ENCODE results near the gene RAD51D. TPM values are rescaled to one million over a fixed set of nuclear protein-coding genes. Genes with fewer than 3 reads are reported as not detected.
A peak's percentile ranks its signal among the peaks of the same experiment; 100 is the strongest.

RAD51D gene
- total and polyA plus RNA-seq, 2 donors (not counting 1 experiment from before 2014, with no cell fraction given): 12.6 to 15.6 TPM

- no peak for TF ChIP-seq EZH2 (IDR thresholded peaks at IDR 0.05; ENCODE audit: low read length, missing control alignments)
- TF ChIP-seq, protein P1, sequence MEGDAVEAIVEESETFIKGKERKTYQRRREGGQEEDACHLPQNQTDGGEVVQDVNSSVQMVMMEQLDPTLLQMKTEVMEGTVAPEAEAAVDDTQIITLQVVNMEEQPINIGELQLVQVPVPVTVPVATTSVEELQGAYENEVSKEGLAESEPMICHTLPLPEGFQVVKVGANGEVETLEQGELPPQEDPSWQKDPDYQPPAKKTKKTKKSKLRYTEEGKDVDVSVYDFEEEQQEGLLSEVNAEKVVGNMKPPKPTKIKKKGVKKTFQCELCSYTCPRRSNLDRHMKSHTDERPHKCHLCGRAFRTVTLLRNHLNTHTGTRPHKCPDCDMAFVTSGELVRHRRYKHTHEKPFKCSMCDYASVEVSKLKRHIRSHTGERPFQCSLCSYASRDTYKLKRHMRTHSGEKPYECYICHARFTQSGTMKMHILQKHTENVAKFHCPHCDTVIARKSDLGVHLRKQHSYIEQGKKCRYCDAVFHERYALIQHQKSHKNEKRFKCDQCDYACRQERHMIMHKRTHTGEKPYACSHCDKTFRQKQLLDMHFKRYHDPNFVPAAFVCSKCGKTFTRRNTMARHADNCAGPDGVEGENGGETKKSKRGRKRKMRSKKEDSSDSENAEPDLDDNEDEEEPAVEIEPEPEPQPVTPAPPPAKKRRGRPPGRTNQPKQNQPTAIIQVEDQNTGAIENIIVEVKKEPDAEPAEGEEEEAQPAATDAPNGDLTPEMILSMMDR (conservative IDR thresholded peaks at IDR 0.05 in 1 of 2, IDR thresholded peaks at IDR 0.05 in 1 of 2; ENCODE audit: low read depth in 1 of 2, low read length in 2 of 2): no peak
- Histone ChIP-seq H3K27me3 (ENCODE audit: control insufficient read depth, insufficient read depth, low read length) (no peaks in the 10 kb centered on the region), H4K20me1 (ENCODE audit: control insufficient read depth, extremely low read depth, insufficient read depth, low read length) (peaks cover under 1% of the 10 kb centered on the region), H3K4me3 (replicated peaks in 1 of 4; ENCODE audit: control extremely low read depth in 1 of 4, insufficient read depth in 1 of 4, low read depth in 3 of 4, low read length in 4 of 4) (peak overlapping the region; percentile 54 to 96 (median 84)), H3K27ac (ENCODE audit: insufficient read depth, low read length) (peak overlapping the region; percentile 75), H3K4me1 (ENCODE audit: control insufficient read depth, extremely low read depth, insufficient read depth, low read length) (peaks cover 7% of the 10 kb centered on the region), H3K79me2 (ENCODE audit: control insufficient read depth, insufficient read depth, low read length) (peaks cover 50% of the 10 kb centered on the region), H2AFZ (ENCODE audit: low read length) (peak overlapping the region; percentile 4), H3K36me3 (ENCODE audit: control insufficient read depth, insufficient read depth, low read length) (no peaks in the 10 kb centered on the region), H3K9ac (ENCODE audit: insufficient read depth, low read length) (peak overlapping the region; percentile 76), H3K4me2 (ENCODE audit: extremely low read depth, insufficient read depth, low read length) (peak overlapping the region; percentile 94), H3K9me3 (ENCODE audit: control insufficient read depth, insufficient read depth, low read depth, low read length) (no peaks in the 10 kb centered on the region)
- peak; percentile 28 to 34 for DNase-seq (ENCODE audit: low read depth in 2 of 2)
Observed at GRCh38 chr17:35087731-35088355, 31.8 kb downstream of the RAD51D start.

GRCh38 chr17:35086931-35087573, 32.6 kb downstream of the RAD51D start:
- Histone ChIP-seq H3K27me3 (ENCODE audit: control insufficient read depth, insufficient read depth, low read length) (no peaks in the 10 kb centered on the region), H3K4me2 (ENCODE audit: extremely low read depth, insufficient read depth, low read length) (peak overlapping the region; percentile 94), H3K4me3 (replicated peaks in 1 of 4; ENCODE audit: control extremely low read depth in 1 of 4, insufficient read depth in 1 of 4, low read depth in 3 of 4, low read length in 4 of 4) (peak overlapping the region; percentile 19 to 96 (median 74)), H3K79me2 (ENCODE audit: control insufficient read depth, insufficient read depth, low read length) (peaks cover 51% of the 10 kb centered on the region), H3K36me3 (ENCODE audit: control insufficient read depth, insufficient read depth, low read length) (no peaks in the 10 kb centered on the region), H3K4me1 (ENCODE audit: control insufficient read depth, extremely low read depth, insufficient read depth, low read length) (peaks cover 12% of the 10 kb centered on the region), H2AFZ (ENCODE audit: low read length) (no peak overlapping the region), H4K20me1 (ENCODE audit: control insufficient read depth, extremely low read depth, insufficient read depth, low read length) (peaks cover 2% of the 10 kb centered on the region), H3K27ac (ENCODE audit: insufficient read depth, low read length) (no peak overlapping the region), H3K9me3 (ENCODE audit: control insufficient read depth, insufficient read depth, low read depth, low read length) (no peaks in the 10 kb centered on the region), H3K9ac (ENCODE audit: insufficient read depth, low read length) (no peak overlapping the region)
- TF ChIP-seq, protein P1 (conservative IDR thresholded peaks at IDR 0.05 in 1 of 2, IDR thresholded peaks at IDR 0.05 in 1 of 2; ENCODE audit: low read depth in 1 of 2, low read length in 2 of 2): no peak
- TF ChIP-seq EZH2 (IDR thresholded peaks at IDR 0.05; ENCODE audit: low read length, missing control alignments): no peak
- DNase-seq (ENCODE audit: low read depth in 2 of 2): no peak

DNA sequence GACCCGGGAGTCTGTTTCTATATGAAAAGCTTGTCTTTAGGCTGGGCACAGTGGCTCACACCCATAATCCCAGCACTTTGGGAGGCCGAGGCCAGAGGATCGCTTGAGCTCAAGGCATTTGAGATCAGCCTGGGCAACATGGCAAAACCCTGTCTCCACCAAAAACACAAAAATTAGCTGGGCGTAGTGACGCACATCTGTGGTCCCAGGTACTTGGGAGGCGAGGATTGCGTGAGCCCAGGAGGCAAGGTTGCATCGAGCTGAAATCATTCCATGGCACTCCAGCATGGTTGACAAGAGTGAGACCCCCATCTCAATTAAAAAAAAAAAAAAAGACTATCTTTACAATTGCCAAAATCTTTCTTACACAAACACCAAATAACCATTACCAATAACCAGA, 33.5 kb downstream of the RAD51D start:
- no peaks in the 10 kb centered on the region for H3K36me3 ChIP-seq (ENCODE audit: control insufficient read depth, insufficient read depth, low read length)
- H3K9me3 ChIP-seq (ENCODE audit: control insufficient read depth, insufficient read depth, low read depth, low read length): no peaks in the 10 kb centered on the region
- no peak overlapping the region for H2AFZ ChIP-seq (ENCODE audit: low read length)
- no peak overlapping the region for H3K4me3 ChIP-seq (replicated peaks in 1 of 4; ENCODE audit: control extremely low read depth in 1 of 4, insufficient read depth in 1 of 4, low read depth in 3 of 4, low read length in 4 of 4)
- H3K27me3 ChIP-seq (ENCODE audit: control insufficient read depth, insufficient read depth, low read length): no peaks in the 10 kb centered on the region
- no peak overlapping the region for H3K4me2 ChIP-seq (ENCODE audit: extremely low read depth, insufficient read depth, low read length)
- H3K4me1 ChIP-seq (ENCODE audit: control insufficient read depth, extremely low read depth, insufficient read depth, low read length): peaks cover 14% of the 10 kb centered on the region
- H4K20me1 ChIP-seq (ENCODE audit: control insufficient read depth, extremely low read depth, insufficient read depth, low read length): peaks cover 2% of the 10 kb centered on the region
- no peak overlapping the region for H3K9ac ChIP-seq (ENCODE audit: insufficient read depth, low read length)
- no peak overlapping the region for H3K27ac ChIP-seq (ENCODE audit: insufficient read depth, low read length)
- H3K79me2 ChIP-seq (ENCODE audit: control insufficient read depth, insufficient read depth, low read length): peaks cover 55% of the 10 kb centered on the region
- TF ChIP-seq EZH2 (IDR thresholded peaks at IDR 0.05; ENCODE audit: low read length, missing control alignments): no peak
- TF ChIP-seq, protein P1 (conservative IDR thresholded peaks at IDR 0.05 in 1 of 2, IDR thresholded peaks at IDR 0.05 in 1 of 2; ENCODE audit: low read depth in 1 of 2, low read length in 2 of 2): no peak
- DNase-seq (ENCODE audit: low read depth in 2 of 2): no peak

All from fibroblast of lung (primary cell).